Adrenal gland (tissue), 12 donors: Measurements from ENCODE around the gene PEX6. TPM values are rescaled to one million over a fixed set of nuclear protein-coding genes. Genes with fewer than 3 reads are reported as not detected.
"Not testable (repeated sequence)": the region's sequence is repeated elsewhere in the genome, so short reads cannot be mapped to it uniquely, and the experiment has no call there.

ENCODE experiments used
- DNase-seq, 7 donors: peaks; one replicate each; pipeline ENCODE4 v3.0.0-alpha.2; 2019 to 2020
- H3K27ac ChIP-seq, 5 donors: fragments of 200-600 bp; sonication (generic) in 4 of 5; 1 replicate in 3 of 5; 2 replicates in 2 of 5; pipeline versions ENCODE4 v1.5.1 to v1.8.0; 2016 to 2020; ENCODE audit warnings: mild to moderate bottlenecking in 1 of 5
- H3K27me3 ChIP-seq: fragments of 200-600 bp; 2 replicates; pipeline ENCODE4 v1.8.0; 2021
- H3K36me3 ChIP-seq, 2 donors: fragments of 200-600 bp; replicated peaks in 1 of 2; 1 replicate in 1 of 2; 2 replicates in 1 of 2; pipeline versions ENCODE4 v1.5.1 to v1.8.0; 2018 to 2022
- H3K4me1 ChIP-seq, 2 donors: fragments of 200-600 bp; replicated peaks in 1 of 2; 1 replicate in 1 of 2; 2 replicates in 1 of 2; pipeline versions ENCODE4 v1.5.1 to v1.8.0; 2018 to 2021
- H3K4me3 ChIP-seq, 4 donors: fragments of 200-600 bp; sonication (generic) in 3 of 4; one replicate each; pipeline ENCODE4 v1.5.1; 2016 to 2018
- H3K9me3 ChIP-seq, 3 donors: fragments of 200-600 bp; sonication (generic) in 1 of 3; replicated peaks in 1 of 3; 1 replicate in 2 of 3; 2 replicates in 1 of 3; pipeline versions ENCODE4 v1.5.1 to v1.8.0; 2016 to 2021
- CTCF ChIP-seq, 6 experiments: fragments of 450-650 bp in 4 of 6; fragments of 200-600 bp in 2 of 6; sonication (generic) in 1 of 6; IDR thresholded peaks; 1 replicate in 5 of 6; 2 replicates in 1 of 6; pipeline versions ENCODE4 v1.5.1 to v1.8.0; 2016 to 2021; ENCODE audit warnings: antibody characterized with exemption in 6 of 6, mild to moderate bottlenecking in 2 of 6, moderate library complexity in 1 of 6
- POLR2A ChIP-seq, 2 donors: fragments of 450-650 bp; IDR thresholded peaks; one replicate each; pipeline ENCODE4 v1.6.1; 2017; ENCODE audit warnings: antibody characterized with exemption in 2 of 2, mild to moderate bottlenecking in 2 of 2, moderate library complexity in 1 of 2
- WGBS, 4 donors: extraction: QIAGEN DNeasy Blood & Tissue Kit in 2 of 4; methylation state at CpG; one replicate each; pipeline versions ENCODE4 v1.1.5 to v1.1.7; 2013 to 2017; 5-methylcytosine and 5-hydroxymethylcytosine counted together
- intact Hi-C, 2 donors: fragments of 100-400 bp; cut with DNase I; formaldehyde crosslinking; loops; one replicate each; pipeline versions ENCODE4 v1.14.1 to v1.15.0; 2022 to 2023
- polyA plus RNA-seq, 3 donors: library from polyadenylated mRNA; stranded (reverse); fragments of 200-250 nt in 2 of 3; fragments of 350-450 nt in 1 of 3; fragmentation: Illumina TruSeq in 1 of 3; extraction: RNeasy Lipid Tissue Mini Kit (QIAGEN cat#74804) in 1 of 3; gene quantifications; one replicate each; pipeline ENCODE4 v1.2.3, GENCODE V29; 2013 to 2014
- total RNA-seq, 9 donors: library from RNA; depleted of rRNA in 4 of 9; stranded (reverse); fragments of >200 nt in 4 of 9; fragments of 120-200 nt in 1 of 9; fragmentation: NEBNext Ultra II Directional in 1 of 9; extraction: Animal tissue kit (Norgen Biotek cat#: 25700) in 1 of 9; gene quantifications; one replicate each; pipeline versions ENCODE4 v1.1.0 to v1.2.4, GENCODE V29; 2013 to 2023
- donor health status: healthy with polysubstance abuse.
- donor health status: Bipolar disorder and iron deficiency.
- donor health status: DM: yes; HTN: yes; CAD: no.
- donor health status: DM: no; HTN: no; CAD: no.
- donor health status: DM: no; HTN: no; CAD: no.
- donor health status: DM: yes; HTN: yes; CAD: no.

The PEX6 gene
- total and polyA plus RNA-seq, 12 donors = 7.4 to 63.9 (median 30.5) TPM

GRCh38 chr6:42958125-42958524 lies 20.9 kb downstream of the PEX6 start:
- TF ChIP-seq CTCF (IDR thresholded peaks at IDR 0.05) (no peak), POLR2A (IDR thresholded peaks at IDR 0.05) (no peak)

GRCh38 chr6:42954405-42954804 lies 24.6 kb downstream of the PEX6 start:
- DNase-seq, intact Hi-C loops, H3K27me3 ChIP-seq, H3K4me1 ChIP-seq, H3K27ac ChIP-seq, H3K36me3 ChIP-seq, H3K9me3 ChIP-seq, H3K4me3 ChIP-seq: not testable (repeated sequence)
- 80 to 89% (median 86%) methylated on average over 4 of the region's 4 CpGs for WGBS, 4 donors

More at GRCh38 chr6:42958125-42958524, 20.9 kb downstream of the PEX6 start:
- H3K36me3 ChIP-seq = no peaks in the 10 kb centered on the region
- H3K27me3 ChIP-seq = no peaks in the 10 kb centered on the region
- WGBS, 4 donors = 74 to 88% (median 84%) methylated on average over 8 of the region's 8 CpGs
- H3K4me3 ChIP-seq = no peak overlapping the region
- no peak for DNase-seq
- H3K4me1 ChIP-seq = peaks cover 10% of the 10 kb centered on the region in 2 donors
- no peak overlapping the region for H3K27ac ChIP-seq
- no peaks in the 10 kb centered on the region for H3K9me3 ChIP-seq
- intact Hi-C loops = no loop called here

GRCh38 chr6:42952389-42952788 lies 26.6 kb downstream of the PEX6 start:
- DNase-seq = no peak
- H3K9me3 ChIP-seq = no peaks in the 10 kb centered on the region
- no peak overlapping the region for H3K27ac ChIP-seq
- H3K4me3 ChIP-seq = no peak overlapping the region
- H3K4me1 ChIP-seq = no peaks in the 10 kb centered on the region
- H3K27me3 ChIP-seq = no peaks in the 10 kb centered on the region
- 90 to 96% (median 93%) methylated on average over 4 of the region's 4 CpGs for WGBS, 4 donors
- H3K36me3 ChIP-seq = no peaks in the 10 kb centered on the region
- TF ChIP-seq POLR2A (IDR thresholded peaks at IDR 0.05) (no peak), CTCF (IDR thresholded peaks at IDR 0.05) (no peak)
- intact Hi-C loops = no loop called here

- no peak for TF ChIP-seq POLR2A (IDR thresholded peaks at IDR 0.05)
- no peak for TF ChIP-seq CTCF (IDR thresholded peaks at IDR 0.05)
Observed at GRCh38 chr6:42947950-42948349, 31.0 kb downstream of the PEX6 start.

GRCh38 chr6:42942444-42942843 lies 36.5 kb downstream of the PEX6 start:
- Histone ChIP-seq H3K9me3 (no peaks in the 10 kb centered on the region), H3K36me3 (peaks cover 0 to 27% of the 10 kb centered on the region in 2 donors), H3K4me1 (no peaks in the 10 kb centered on the region), H3K27ac (no peak overlapping the region), H3K27me3 (no peaks in the 10 kb centered on the region), H3K4me3 (no peak overlapping the region)
- WGBS, 4 donors = 80 to 89% (median 86%) methylated on average over 7 of the region's 7 CpGs
- TF ChIP-seq POLR2A (IDR thresholded peaks at IDR 0.05) = no peak
- TF ChIP-seq CTCF (IDR thresholded peaks at IDR 0.05) = no peak
- DNase-seq = no peak
- intact Hi-C loops = no loop called here

More at GRCh38 chr6:42947950-42948349, 31.0 kb downstream of the PEX6 start:
- Histone ChIP-seq H3K27me3 (no peaks in the 10 kb centered on the region), H3K27ac (no peak overlapping the region), H3K36me3 (no peaks in the 10 kb centered on the region), H3K9me3 (no peaks in the 10 kb centered on the region), H3K4me3 (no peak overlapping the region), H3K4me1 (no peaks in the 10 kb centered on the region)
- no peak for DNase-seq
- intact Hi-C loops = no loop called here

GRCh38 chr6:42941356-42941755 lies 37.6 kb downstream of the PEX6 start:
- H3K9me3 ChIP-seq, DNase-seq, H3K4me3 ChIP-seq, intact Hi-C loops, H3K27me3 ChIP-seq, H3K4me1 ChIP-seq, H3K27ac ChIP-seq: not testable (repeated sequence)
- H3K36me3 ChIP-seq = peaks cover 0 to 31% of the 10 kb centered on the region in 2 donors
- 91 to 97% (median 95%) methylated on average over 5 of the region's 5 CpGs for WGBS, 4 donors
